RWPE1 (cell line): Measurements from ENCODE around the gene DNAJC19.
"Not testable (repeated sequence)": the region's sequence is repeated elsewhere in the genome, so short reads cannot be mapped to it uniquely, and the experiment has no call there.

ENCODE experiments used
- CTCF ChIA-PET: fragments of 350-600 bp; sonication (Branson Sonifier 250); formaldehyde crosslinking; extraction: SDS; loops from one replicate; lab custom pipeline; 2021; lab: Yijun Ruan, JAX
- POLR2A ChIA-PET: fragments of 400-600 bp; formaldehyde crosslinking; extraction: SDS; loops from one replicate; lab custom pipeline; 2020; ENCODE audit warnings: antibody characterized with exemption; ENCODE audit not compliant: low non-redundant PET; lab: Yijun Ruan, JAX
- DNase-seq: peaks from one replicate; pipeline ENCODE4 v3.0.0; 2012; ENCODE audit warnings: low spot score
- H3K27ac ChIP-seq: fragments of 450-650 bp; 2 replicates; pipeline ENCODE4 v1.5.1; 2017
- CTCF ChIP-seq: fragments of 450-650 bp; conservative IDR thresholded peaks from 2 replicates; pipeline ENCODE4 v1.5.1; 2017; ENCODE audit warnings: low read depth, mild to moderate bottlenecking

DNAJC19 gene

GRCh38 chr3:181007262-181007661 is 17.7 kb upstream of the DNAJC19 start:
- no peak for DNase-seq
- ChIA-PET POLR2A (no interaction called here), CTCF (no interaction called here)
- H3K27ac ChIP-seq = no peak overlapping the region
- TF ChIP-seq CTCF = no peak

- H3K27ac ChIP-seq = no peak overlapping the region
- DNase-seq = no peak
- CTCF ChIA-PET = no interaction called here
- no peak for TF ChIP-seq CTCF
- POLR2A ChIA-PET = no interaction called here
Observed at GRCh38 chr3:181006541-181006940, 17.0 kb upstream of the DNAJC19 start.

GRCh38 chr3:181003469-181003868 is 13.9 kb upstream of the DNAJC19 start:
- H3K27ac ChIP-seq, POLR2A ChIA-PET, CTCF ChIA-PET, DNase-seq: not testable (repeated sequence)

- CTCF ChIA-PET, POLR2A ChIA-PET: not testable (repeated sequence)
Observed at GRCh38 chr3:181002331-181002730, 12.8 kb upstream of the DNAJC19 start.

GRCh38 chr3:180996415-180996932 is 6.9 kb upstream of the DNAJC19 start:
- no peak for TF ChIP-seq CTCF
- no peak for DNase-seq
- CTCF ChIA-PET = no interaction called here
- no peak overlapping the region for H3K27ac ChIP-seq
- POLR2A ChIA-PET = no interaction called here

More at GRCh38 chr3:181002331-181002730, 12.8 kb upstream of the DNAJC19 start:
- not testable (repeated sequence) for DNase-seq, H3K27ac ChIP-seq

GRCh38 chr3:180990505-180990904 is 969 bp upstream of the DNAJC19 start:
- no peak for DNase-seq
- TF ChIP-seq CTCF = no peak
- CTCF ChIA-PET = no interaction called here
- no peak overlapping the region for H3K27ac ChIP-seq
- POLR2A ChIA-PET = no interaction called here

GRCh38 chr3:180987344-180987743 is 2.2 kb downstream of the DNAJC19 start:
- ChIA-PET CTCF (no interaction called here), POLR2A (no interaction called here)
- DNase-seq = no peak
- H3K27ac ChIP-seq = no peak overlapping the region
- TF ChIP-seq CTCF = no peak

- DNase-seq, POLR2A ChIA-PET, H3K27ac ChIP-seq, CTCF ChIA-PET: not testable (repeated sequence)
Observed at GRCh38 chr3:180986366-180986765, 3.2 kb downstream of the DNAJC19 start.
